Common myeloid progenitor, CD34-positive (primary cell): ENCODE measurements around the gene AGTPBP1.
"Not testable (repeated sequence)": the region's sequence is repeated elsewhere in the genome, so short reads cannot be mapped to it uniquely, and the experiment has no call there.

Experiments
- CTCF ChIA-PET: fragments of 350-600 bp; sonication (Branson Sonifier 250); formaldehyde crosslinking; loops from one replicate; lab custom pipeline; 2021; ENCODE audit warnings: antibody characterized with exemption; lab: Charles Lee
- POLR2A ChIA-PET: fragments of 350-600 bp; sonication (Branson Sonifier 250); formaldehyde crosslinking; loops from one replicate; lab custom pipeline; 2021; ENCODE audit warnings: antibody characterized with exemption; lab: Charles Lee
- DNase-seq, 3 donors: peaks; one replicate each; pipeline versions ENCODE4 v3.0.0 to v3.0.0-alpha.2; 2013
- H3K27ac ChIP-seq, 2 experiments: 1 replicate in 1 of 2; 2 replicates in 1 of 2; pipeline ENCODE4 v1.7.0; 2013; ENCODE audit warnings: inconsistent platforms in 2 of 2, low read length in 2 of 2, mild to moderate bottlenecking in 2 of 2, low read depth in 1 of 2, moderate library complexity in 1 of 2; ENCODE audit not compliant: severe bottlenecking in 2 of 2, insufficient read depth in 1 of 2, poor library complexity in 1 of 2
- H3K27me3 ChIP-seq, 5 experiments: replicated peaks in 2 of 5; 1 replicate in 3 of 5; 2 replicates in 2 of 5; pipeline versions ENCODE4 v1.6.1 to v1.7.0; 2013; ENCODE audit warnings: low read length in 4 of 5, mild to moderate bottlenecking in 2 of 5, moderate library complexity in 2 of 5, inconsistent platforms in 1 of 5; ENCODE audit not compliant: insufficient read depth in 5 of 5, control insufficient read depth in 4 of 5
- H3K36me3 ChIP-seq, 4 experiments: 1 replicate in 2 of 4; 2 replicates in 2 of 4; pipeline versions ENCODE4 v1.6.1 to v1.7.0; 2013; ENCODE audit warnings: low read length in 3 of 4, control low read depth in 1 of 4, mild to moderate bottlenecking in 1 of 4; ENCODE audit not compliant: control insufficient read depth in 4 of 4, insufficient read depth in 4 of 4
- H3K4me1 ChIP-seq, 4 experiments: 1 replicate in 3 of 4; 2 replicates in 1 of 4; pipeline versions ENCODE4 v1.6.1 to v1.7.1; 2013; ENCODE audit warnings: low read length in 3 of 4, mild to moderate bottlenecking in 3 of 4, control low read depth in 1 of 4, inconsistent platforms in 1 of 4, moderate library complexity in 1 of 4; ENCODE audit not compliant: control insufficient read depth in 4 of 4, insufficient read depth in 4 of 4; ENCODE audit errors: control extremely low read depth in 1 of 4
- H3K4me3 ChIP-seq, 7 experiments: 1 replicate in 4 of 7; 2 replicates in 3 of 7; pipeline versions ENCODE4 v1.5.1 to v1.7.0; 2013; ENCODE audit warnings: mild to moderate bottlenecking in 7 of 7, low read length in 6 of 7, moderate library complexity in 6 of 7, inconsistent platforms in 2 of 7, low read depth in 2 of 7, control low read depth in 1 of 7; ENCODE audit not compliant: insufficient read depth in 4 of 7, control insufficient read depth in 1 of 7; ENCODE audit errors: extremely low read depth in 1 of 7
- H3K9me3 ChIP-seq, 5 experiments: 1 replicate in 4 of 5; 2 replicates in 1 of 5; pipeline versions ENCODE4 v1.6.1 to v1.7.1; 2013; ENCODE audit warnings: low read length in 4 of 5, mild to moderate bottlenecking in 2 of 5, inconsistent platforms in 1 of 5, low read depth in 1 of 5, moderate library complexity in 1 of 5; ENCODE audit not compliant: control insufficient read depth in 4 of 5, insufficient read depth in 2 of 5; ENCODE audit errors: control extremely low read depth in 1 of 5
- WGBS: methylation state at CpG from one replicate; pipeline ENCODE4 v1.1.5; 2013; ENCODE audit not compliant: insufficient coverage; 5-methylcytosine and 5-hydroxymethylcytosine counted together

Gene AGTPBP1

DNA sequence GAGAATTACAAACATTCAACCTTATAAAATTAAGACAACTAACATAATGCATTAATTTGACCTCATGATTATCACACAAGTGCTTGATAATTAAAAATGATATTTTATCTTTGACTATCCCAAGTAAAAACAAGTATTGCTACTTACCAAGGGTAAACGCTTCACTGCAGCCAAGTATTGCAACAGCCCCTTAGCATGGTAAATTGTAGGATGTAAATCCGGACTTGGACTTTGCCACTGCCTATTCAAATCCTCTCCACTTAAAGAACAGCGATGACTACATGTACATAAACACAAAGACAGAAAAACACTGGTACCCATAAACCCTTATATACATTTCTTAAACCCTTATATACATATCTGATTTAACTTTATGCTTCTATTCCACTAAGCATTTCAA lies 155.1 kb downstream of the AGTPBP1 start:
- Histone ChIP-seq H3K36me3 (peaks cover 3 to 11% (median 5%) of the 10 kb centered on the region in 4 experiments), H3K27me3 (no peaks in the 10 kb centered on the region), H3K4me1 (no peaks in the 10 kb centered on the region), H3K4me3 (no peak overlapping the region), H3K27ac (no peak overlapping the region), H3K9me3 (no peaks in the 10 kb centered on the region)
- no peak for DNase-seq
- POLR2A ChIA-PET = no interaction called here
- CTCF ChIA-PET = no interaction called here
- no CpG with 5 or more reads among the region's 3 CpGs for WGBS

DNA sequence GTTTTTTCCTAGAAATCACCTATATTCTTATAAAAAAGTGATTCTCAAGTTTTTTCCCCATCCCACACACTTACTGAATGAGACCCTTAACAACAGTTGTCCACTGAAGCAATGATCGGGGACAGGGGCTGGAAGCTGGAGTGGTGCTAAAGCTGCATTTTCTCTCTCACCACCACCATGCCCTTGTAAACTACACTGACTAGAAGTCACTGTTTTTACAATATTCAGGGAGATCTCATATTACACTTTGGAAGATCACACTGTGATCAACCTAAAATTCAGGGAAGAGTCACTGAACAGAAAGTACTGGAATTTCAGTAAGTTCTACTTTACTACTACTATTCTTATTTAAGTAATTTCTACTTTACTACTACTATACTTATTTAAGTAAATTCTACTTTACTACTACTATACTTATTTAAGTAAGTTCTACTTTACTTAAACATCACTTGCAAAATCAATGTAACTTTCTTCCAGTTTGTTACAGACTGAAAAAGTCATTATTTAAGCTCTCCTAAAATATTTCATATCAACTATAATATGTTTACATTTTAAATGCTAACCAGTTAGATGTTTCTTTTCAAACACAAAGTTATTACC lies 164.3 kb downstream of the AGTPBP1 start:
- H3K27ac ChIP-seq = no peak overlapping the region
- no peak for DNase-seq
- WGBS = 83% methylated on average over 1 of the region's 1 CpG
- H3K4me3 ChIP-seq = no peak overlapping the region
- H3K4me1 ChIP-seq = no peaks in the 10 kb centered on the region
- no peaks in the 10 kb centered on the region for H3K27me3 ChIP-seq
- POLR2A ChIA-PET = no interaction called here
- CTCF ChIA-PET = no interaction called here
- H3K36me3 ChIP-seq = peaks cover 0 to 4% (median under 1%) of the 10 kb centered on the region in 4 experiments
- H3K9me3 ChIP-seq = no peaks in the 10 kb centered on the region

DNA sequence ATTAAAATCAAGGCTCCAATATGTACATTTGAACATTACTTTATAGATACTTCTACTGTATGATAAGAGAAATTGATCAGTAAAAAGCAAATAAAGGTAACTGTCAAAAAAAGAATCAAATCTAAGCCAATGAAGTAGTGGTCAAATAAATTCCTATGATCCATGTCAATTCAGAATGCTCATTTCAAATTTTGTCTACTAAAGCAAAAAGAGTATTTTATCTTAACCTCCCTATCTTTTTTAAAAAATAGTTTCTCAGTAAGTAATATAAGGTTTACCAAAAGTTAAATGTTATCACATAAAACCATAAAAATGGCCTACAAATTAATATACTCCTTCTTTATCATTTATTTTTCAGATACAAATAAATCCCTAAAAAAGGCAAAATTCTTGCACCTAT lies 165.9 kb downstream of the AGTPBP1 start:
- Histone ChIP-seq H3K27ac (no peak overlapping the region), H3K4me3 (no peak overlapping the region), H3K9me3 (no peaks in the 10 kb centered on the region), H3K4me1 (no peaks in the 10 kb centered on the region), H3K27me3 (no peaks in the 10 kb centered on the region), H3K36me3 (peaks cover 0 to 4% (median 2%) of the 10 kb centered on the region in 4 experiments)
- no peak for DNase-seq
- ChIA-PET POLR2A (no interaction called here), CTCF (no interaction called here)

DNA sequence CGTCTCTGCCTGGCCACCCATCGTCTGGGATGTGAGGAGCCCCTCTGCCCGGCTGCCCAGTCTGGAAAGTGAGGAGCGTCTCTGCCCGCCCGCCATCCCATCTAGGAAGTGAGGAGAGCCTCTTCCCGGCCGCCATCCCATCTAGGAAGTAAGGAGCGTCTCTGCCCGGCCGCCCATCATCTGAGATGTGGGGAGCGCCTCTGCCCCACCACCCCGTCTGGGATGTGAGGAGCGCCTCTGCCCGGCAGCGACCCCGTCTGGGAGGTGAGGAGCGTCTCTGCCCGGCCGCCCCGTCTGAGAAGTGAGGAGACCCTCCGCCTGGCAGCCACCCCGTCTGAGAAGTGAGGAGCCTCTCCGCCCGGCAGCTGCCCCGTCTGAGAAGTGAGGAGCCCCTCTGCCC lies 168.2 kb downstream of the AGTPBP1 start:
- H3K4me1 ChIP-seq, H3K4me3 ChIP-seq, H3K36me3 ChIP-seq, DNase-seq, H3K9me3 ChIP-seq, POLR2A ChIA-PET, CTCF ChIA-PET, H3K27ac ChIP-seq, H3K27me3 ChIP-seq: not testable (repeated sequence)
- 100% methylated on average over 3 of the region's 26 CpGs for WGBS

DNA sequence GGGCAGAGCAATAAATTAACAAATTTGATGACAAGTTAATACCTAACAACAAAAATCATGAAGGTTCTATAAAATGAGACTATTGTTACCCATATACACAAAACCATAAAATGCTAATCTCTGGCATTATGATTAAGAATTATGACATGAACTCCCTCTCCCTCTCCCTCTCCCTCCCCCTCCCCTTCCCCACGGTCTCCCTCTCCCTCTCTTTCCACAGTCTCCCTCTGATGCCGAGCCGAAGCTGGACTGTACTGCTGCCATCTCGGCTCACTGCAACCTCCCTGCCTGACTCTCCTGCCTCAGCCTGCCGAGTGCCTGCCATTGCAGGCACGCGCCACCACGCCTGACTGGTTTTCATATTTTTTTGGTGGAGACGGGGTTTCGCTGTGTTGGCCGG lies 168.8 kb downstream of the AGTPBP1 start:
- WGBS = 90% methylated on average over 1 of the region's 11 CpGs
- H3K4me1 ChIP-seq, H3K4me3 ChIP-seq, H3K9me3 ChIP-seq, DNase-seq, H3K27me3 ChIP-seq, H3K27ac ChIP-seq, CTCF ChIA-PET, POLR2A ChIA-PET, H3K36me3 ChIP-seq: not testable (repeated sequence)

DNA sequence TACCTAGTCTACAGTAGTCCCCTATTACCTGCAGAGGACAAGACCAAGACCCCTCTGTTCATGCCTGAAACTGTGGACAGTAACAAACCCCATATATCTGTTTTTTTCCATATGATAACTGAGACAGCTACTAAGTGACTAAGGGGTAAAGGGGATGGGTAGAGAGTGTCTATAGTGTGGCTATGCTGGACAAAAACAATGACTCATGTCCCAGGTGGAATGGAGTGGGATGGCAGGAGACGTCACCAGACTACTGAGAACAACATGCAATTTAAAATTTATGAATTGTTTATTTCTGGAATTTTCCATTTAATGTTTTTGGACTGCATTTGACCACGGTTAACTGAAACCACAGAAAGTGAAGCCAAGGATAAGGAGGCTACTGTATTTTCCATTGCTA lies 171.8 kb downstream of the AGTPBP1 start:
- H3K27me3 ChIP-seq = no peaks in the 10 kb centered on the region
- ChIA-PET POLR2A (interaction anchor here (0.6 kb wide), 1 partner anchor 15 kb away, joined by 3 read pairs; no protein-coding TSS in a partner anchor), CTCF (no interaction called here)
- DNase-seq = no peak
- H3K27ac ChIP-seq = no peak overlapping the region
- H3K36me3 ChIP-seq = peaks cover 0 to 11% (median 6%) of the 10 kb centered on the region in 4 experiments
- no peaks in the 10 kb centered on the region for H3K9me3 ChIP-seq
- WGBS = no CpG with 5 or more reads among the region's 2 CpGs
- H3K4me1 ChIP-seq = no peaks in the 10 kb centered on the region
- H3K4me3 ChIP-seq = no peak overlapping the region

DNA sequence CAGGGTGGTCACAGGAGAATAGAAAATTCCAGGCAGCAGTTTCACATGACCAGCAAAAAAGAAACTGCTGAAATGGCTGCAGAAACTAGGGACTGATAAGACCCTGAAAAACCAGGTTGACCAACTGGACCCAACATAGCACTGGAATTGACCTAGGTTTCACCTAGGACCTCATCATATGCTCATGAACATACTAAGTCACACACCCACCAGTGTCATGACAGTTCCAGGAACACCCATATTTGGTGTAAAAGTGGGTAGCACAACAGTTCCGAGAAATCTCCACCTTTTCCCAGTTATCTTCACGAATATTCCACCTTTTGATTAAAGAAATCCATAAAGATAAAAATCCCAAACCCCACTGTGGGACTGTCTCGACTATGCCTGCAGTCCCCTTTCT lies 182.2 kb downstream of the AGTPBP1 start:
- WGBS = 89% methylated on average over 3 of the region's 3 CpGs
- Histone ChIP-seq H3K4me1 (no peaks in the 10 kb centered on the region), H3K36me3 (peaks cover 3 to 14% (median 7%) of the 10 kb centered on the region in 4 experiments), H3K27ac (no peak overlapping the region), H3K27me3 (no peaks in the 10 kb centered on the region), H3K9me3 (peaks cover 0 to 2% (median 0%) of the 10 kb centered on the region in 5 experiments), H3K4me3 (no peak overlapping the region)
- ChIA-PET CTCF (no interaction called here), POLR2A (no interaction called here)
- no peak for DNase-seq
